Measurements from ENCODE around the gene FANCC. TPM values are rescaled to one million over a fixed set of nuclear protein-coding genes. Genes with fewer than 3 reads are reported as not detected.

FANCC gene
- total and polyA plus RNA-seq, 2 donors (not counting 1 experiment from before 2014, with no cell fraction given), result 8.9 to 9.0 TPM

DNA sequence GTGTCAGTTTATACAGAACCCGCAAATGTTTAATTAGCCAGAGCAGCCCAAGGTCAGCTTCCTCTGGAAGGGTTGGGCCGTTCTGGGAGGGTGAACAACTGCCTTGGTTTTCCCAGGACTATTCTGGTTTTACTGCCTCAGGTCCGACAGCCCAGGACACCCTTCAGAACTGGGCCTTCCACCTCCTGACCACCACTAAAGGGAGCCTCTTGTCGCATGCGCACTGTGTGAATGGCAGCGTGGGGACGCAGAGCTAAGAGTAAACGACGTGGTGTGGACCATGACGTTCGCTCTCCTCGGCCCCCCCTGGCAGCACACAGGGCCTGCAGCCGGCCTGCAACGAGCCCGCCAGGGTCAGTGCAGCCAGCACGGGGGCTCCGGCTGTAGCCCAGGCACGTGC, 214.9 kb downstream of the FANCC start:
- H4K20me1 ChIP-seq (ENCODE audit: control insufficient read depth, extremely low read depth, insufficient read depth, low read length), result no peaks in the 10 kb centered on the region
- peaks cover 2% of the 10 kb centered on the region for H3K4me1 ChIP-seq (ENCODE audit: control insufficient read depth, extremely low read depth, insufficient read depth, low read length)
- TF ChIP-seq, protein P1, sequence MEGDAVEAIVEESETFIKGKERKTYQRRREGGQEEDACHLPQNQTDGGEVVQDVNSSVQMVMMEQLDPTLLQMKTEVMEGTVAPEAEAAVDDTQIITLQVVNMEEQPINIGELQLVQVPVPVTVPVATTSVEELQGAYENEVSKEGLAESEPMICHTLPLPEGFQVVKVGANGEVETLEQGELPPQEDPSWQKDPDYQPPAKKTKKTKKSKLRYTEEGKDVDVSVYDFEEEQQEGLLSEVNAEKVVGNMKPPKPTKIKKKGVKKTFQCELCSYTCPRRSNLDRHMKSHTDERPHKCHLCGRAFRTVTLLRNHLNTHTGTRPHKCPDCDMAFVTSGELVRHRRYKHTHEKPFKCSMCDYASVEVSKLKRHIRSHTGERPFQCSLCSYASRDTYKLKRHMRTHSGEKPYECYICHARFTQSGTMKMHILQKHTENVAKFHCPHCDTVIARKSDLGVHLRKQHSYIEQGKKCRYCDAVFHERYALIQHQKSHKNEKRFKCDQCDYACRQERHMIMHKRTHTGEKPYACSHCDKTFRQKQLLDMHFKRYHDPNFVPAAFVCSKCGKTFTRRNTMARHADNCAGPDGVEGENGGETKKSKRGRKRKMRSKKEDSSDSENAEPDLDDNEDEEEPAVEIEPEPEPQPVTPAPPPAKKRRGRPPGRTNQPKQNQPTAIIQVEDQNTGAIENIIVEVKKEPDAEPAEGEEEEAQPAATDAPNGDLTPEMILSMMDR (conservative IDR thresholded peaks at IDR 0.05 in 1 of 2, IDR thresholded peaks at IDR 0.05 in 1 of 2; ENCODE audit: low read depth in 1 of 2, low read length in 2 of 2), result no peak
- no peak for TF ChIP-seq EZH2 (IDR thresholded peaks at IDR 0.05; ENCODE audit: low read length, missing control alignments)
- H2AFZ ChIP-seq (ENCODE audit: low read length), result no peak overlapping the region
- H3K36me3 ChIP-seq (ENCODE audit: control insufficient read depth, insufficient read depth, low read length), result peaks cover 2% of the 10 kb centered on the region
- H3K4me2 ChIP-seq (ENCODE audit: extremely low read depth, insufficient read depth, low read length), result no peak overlapping the region
- no peak overlapping the region for H3K4me3 ChIP-seq (replicated peaks in 1 of 4; ENCODE audit: control extremely low read depth in 1 of 4, insufficient read depth in 1 of 4, low read depth in 3 of 4, low read length in 4 of 4)
- no peak for DNase-seq (ENCODE audit: low read depth in 2 of 2)
- no peak overlapping the region for H3K27ac ChIP-seq (ENCODE audit: insufficient read depth, low read length)
- no peak overlapping the region for H3K9ac ChIP-seq (ENCODE audit: insufficient read depth, low read length)
- no peaks in the 10 kb centered on the region for H3K79me2 ChIP-seq (ENCODE audit: control insufficient read depth, insufficient read depth, low read length)
- no peaks in the 10 kb centered on the region for H3K27me3 ChIP-seq (ENCODE audit: control insufficient read depth, insufficient read depth, low read length)
- no peaks in the 10 kb centered on the region for H3K9me3 ChIP-seq (ENCODE audit: control insufficient read depth, insufficient read depth, low read depth, low read length)

DNA sequence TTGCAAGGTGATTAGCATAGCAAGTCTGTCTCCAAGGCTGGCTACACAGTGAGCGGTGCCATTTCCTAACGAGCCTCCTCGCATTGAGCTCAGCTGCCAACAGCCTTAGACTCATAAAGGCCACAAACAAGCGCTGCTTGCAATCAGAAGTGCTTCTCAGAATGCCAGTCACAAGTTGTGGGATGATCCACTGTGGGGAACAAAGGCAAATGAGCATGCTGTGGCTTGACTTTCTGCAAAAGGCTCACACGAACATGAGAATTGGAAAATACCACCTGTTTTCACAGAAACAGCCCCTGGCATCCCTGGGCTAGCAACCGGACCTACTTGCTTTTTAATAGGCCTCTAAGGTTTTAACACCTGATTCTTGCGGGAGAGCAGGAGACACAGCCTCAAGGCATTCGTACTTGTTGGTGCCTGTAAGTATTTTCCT, 215.5 kb downstream of the FANCC start:
- Histone ChIP-seq H3K79me2 (ENCODE audit: control insufficient read depth, insufficient read depth, low read length) (no peaks in the 10 kb centered on the region), H3K36me3 (ENCODE audit: control insufficient read depth, insufficient read depth, low read length) (peaks cover 1% of the 10 kb centered on the region), H2AFZ (ENCODE audit: low read length) (no peak overlapping the region), H3K9me3 (ENCODE audit: control insufficient read depth, insufficient read depth, low read depth, low read length) (no peaks in the 10 kb centered on the region), H4K20me1 (ENCODE audit: control insufficient read depth, extremely low read depth, insufficient read depth, low read length) (no peaks in the 10 kb centered on the region), H3K4me2 (ENCODE audit: extremely low read depth, insufficient read depth, low read length) (no peak overlapping the region), H3K27me3 (ENCODE audit: control insufficient read depth, insufficient read depth, low read length) (no peaks in the 10 kb centered on the region), H3K27ac (ENCODE audit: insufficient read depth, low read length) (no peak overlapping the region), H3K9ac (ENCODE audit: insufficient read depth, low read length) (no peak overlapping the region), H3K4me1 (ENCODE audit: control insufficient read depth, extremely low read depth, insufficient read depth, low read length) (no peaks in the 10 kb centered on the region), H3K4me3 (replicated peaks in 1 of 4; ENCODE audit: control extremely low read depth in 1 of 4, insufficient read depth in 1 of 4, low read depth in 3 of 4, low read length in 4 of 4) (no peak overlapping the region)
- TF ChIP-seq, protein P1 (conservative IDR thresholded peaks at IDR 0.05 in 1 of 2, IDR thresholded peaks at IDR 0.05 in 1 of 2; ENCODE audit: low read depth in 1 of 2, low read length in 2 of 2), result no peak
- TF ChIP-seq EZH2 (IDR thresholded peaks at IDR 0.05; ENCODE audit: low read length, missing control alignments), result no peak
- no peak for DNase-seq (ENCODE audit: low read depth in 2 of 2)

GRCh38 chr9:95101326-95101725, 216.2 kb downstream of the FANCC start:
- TF ChIP-seq EZH2 (IDR thresholded peaks at IDR 0.05; ENCODE audit: low read length, missing control alignments), result no peak
- TF ChIP-seq, protein P1 (conservative IDR thresholded peaks at IDR 0.05 in 1 of 2, IDR thresholded peaks at IDR 0.05 in 1 of 2; ENCODE audit: low read depth in 1 of 2, low read length in 2 of 2), result no peak
- Histone ChIP-seq H3K27me3 (ENCODE audit: control insufficient read depth, insufficient read depth, low read length) (no peaks in the 10 kb centered on the region), H3K79me2 (ENCODE audit: control insufficient read depth, insufficient read depth, low read length) (no peaks in the 10 kb centered on the region), H2AFZ (ENCODE audit: low read length) (no peak overlapping the region), H3K36me3 (ENCODE audit: control insufficient read depth, insufficient read depth, low read length) (no peaks in the 10 kb centered on the region), H4K20me1 (ENCODE audit: control insufficient read depth, extremely low read depth, insufficient read depth, low read length) (no peaks in the 10 kb centered on the region), H3K4me3 (replicated peaks in 1 of 4; ENCODE audit: control extremely low read depth in 1 of 4, insufficient read depth in 1 of 4, low read depth in 3 of 4, low read length in 4 of 4) (no peak overlapping the region), H3K4me1 (ENCODE audit: control insufficient read depth, extremely low read depth, insufficient read depth, low read length) (no peaks in the 10 kb centered on the region), H3K9ac (ENCODE audit: insufficient read depth, low read length) (no peak overlapping the region), H3K27ac (ENCODE audit: insufficient read depth, low read length) (no peak overlapping the region), H3K4me2 (ENCODE audit: extremely low read depth, insufficient read depth, low read length) (no peak overlapping the region), H3K9me3 (ENCODE audit: control insufficient read depth, insufficient read depth, low read depth, low read length) (no peaks in the 10 kb centered on the region)
- no peak for DNase-seq (ENCODE audit: low read depth in 2 of 2)
